GM21786 (cell line): ENCODE results near the gene IFI30.

Experiments used
- ATAC-seq: cut with Tn5 transposase; IDR thresholded peaks from one replicate; pipeline ENCODE4 v1.9.1; 2021; ENCODE audit not compliant: unreplicated experiment

Gene IFI30

DNA sequence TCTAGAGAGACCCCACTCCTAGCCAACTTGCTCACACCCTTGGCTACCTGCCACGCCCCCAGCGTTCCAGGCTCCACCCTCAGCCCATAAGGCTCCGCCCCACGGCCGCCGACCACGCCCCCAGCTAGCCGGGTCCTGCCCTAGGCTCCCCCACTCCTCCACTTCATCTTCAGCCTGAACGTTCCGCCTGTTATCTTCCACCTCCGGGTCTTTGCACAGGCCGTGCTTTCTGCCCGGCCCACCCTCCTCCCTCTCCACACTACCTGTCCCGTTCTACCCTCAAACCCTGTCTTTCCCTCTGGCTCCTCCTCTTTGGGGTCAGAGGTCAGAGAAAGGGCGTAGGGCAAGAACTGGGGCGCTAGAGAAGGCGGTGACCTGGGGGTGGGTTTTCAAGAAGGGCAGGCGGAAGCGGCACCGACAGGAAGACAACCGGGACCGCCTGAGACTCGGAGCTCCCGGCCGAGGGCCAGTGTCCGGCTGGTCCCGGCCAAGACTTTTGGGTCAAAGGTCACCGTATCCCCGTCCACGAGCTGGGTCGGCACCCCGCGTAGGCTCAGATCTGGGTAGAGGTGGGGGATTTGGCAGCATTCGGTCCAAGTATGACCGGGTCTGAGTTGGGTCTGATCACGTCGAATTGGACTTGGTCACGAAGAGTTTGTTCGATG, 50.4 kb downstream of the IFI30 start:
- no peak for ATAC-seq

DNA sequence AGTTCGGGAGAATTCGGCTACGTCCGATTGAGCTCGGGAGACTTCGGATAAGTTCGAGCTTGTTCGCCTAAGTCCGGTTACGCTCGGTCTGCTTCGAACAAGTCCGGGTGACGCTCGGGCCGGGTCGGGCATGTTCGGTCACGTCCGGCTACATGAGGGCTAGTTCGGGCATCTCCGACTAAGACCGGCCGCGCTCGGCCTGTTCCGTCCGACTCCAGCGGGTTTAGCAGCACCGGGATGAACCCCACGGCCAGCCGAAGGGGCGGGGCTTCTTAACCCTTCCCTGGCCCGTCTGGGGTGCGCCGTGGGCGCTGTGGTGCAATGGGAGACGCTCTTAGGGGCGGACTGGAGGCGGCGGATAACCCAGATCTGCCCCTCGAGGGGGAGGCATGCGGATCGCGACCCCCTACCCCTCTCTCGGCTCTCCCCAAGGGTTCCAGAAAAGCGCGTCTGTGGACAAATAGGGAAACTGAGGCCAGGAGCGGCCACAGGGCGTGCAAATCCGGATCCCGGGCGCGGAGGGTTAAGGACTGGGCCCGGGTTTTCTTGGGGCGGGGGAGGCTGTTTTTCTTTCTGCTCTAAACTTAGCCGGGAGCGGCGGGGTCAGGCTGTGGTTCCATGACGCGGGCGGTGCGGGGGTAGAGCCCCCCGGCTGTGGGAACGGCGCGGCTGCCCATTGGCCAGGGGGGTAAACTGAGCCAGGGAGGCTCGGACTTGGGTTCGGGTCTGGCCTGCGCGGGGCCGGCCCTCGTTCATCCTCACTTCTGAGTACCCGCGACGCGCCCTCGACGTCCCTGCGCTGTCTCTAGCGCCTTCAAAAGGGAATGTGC, 51.1 kb downstream of the IFI30 start:
- ATAC-seq: peak; percentile 87

- ATAC-seq: no peak
These were observed 51.7 kb downstream of the IFI30 start for GRCh38 chr19:18225355-18225701.

GRCh38 chr19:18225702-18226468, 52.3 kb downstream of the IFI30 start, which contains the start of gene PDE4C:
Gene PDE4C (minus strand): TSS chr19:18226438. CDS start chr19:18226415, 23 bp downstream.
- no peak for ATAC-seq

DNA sequence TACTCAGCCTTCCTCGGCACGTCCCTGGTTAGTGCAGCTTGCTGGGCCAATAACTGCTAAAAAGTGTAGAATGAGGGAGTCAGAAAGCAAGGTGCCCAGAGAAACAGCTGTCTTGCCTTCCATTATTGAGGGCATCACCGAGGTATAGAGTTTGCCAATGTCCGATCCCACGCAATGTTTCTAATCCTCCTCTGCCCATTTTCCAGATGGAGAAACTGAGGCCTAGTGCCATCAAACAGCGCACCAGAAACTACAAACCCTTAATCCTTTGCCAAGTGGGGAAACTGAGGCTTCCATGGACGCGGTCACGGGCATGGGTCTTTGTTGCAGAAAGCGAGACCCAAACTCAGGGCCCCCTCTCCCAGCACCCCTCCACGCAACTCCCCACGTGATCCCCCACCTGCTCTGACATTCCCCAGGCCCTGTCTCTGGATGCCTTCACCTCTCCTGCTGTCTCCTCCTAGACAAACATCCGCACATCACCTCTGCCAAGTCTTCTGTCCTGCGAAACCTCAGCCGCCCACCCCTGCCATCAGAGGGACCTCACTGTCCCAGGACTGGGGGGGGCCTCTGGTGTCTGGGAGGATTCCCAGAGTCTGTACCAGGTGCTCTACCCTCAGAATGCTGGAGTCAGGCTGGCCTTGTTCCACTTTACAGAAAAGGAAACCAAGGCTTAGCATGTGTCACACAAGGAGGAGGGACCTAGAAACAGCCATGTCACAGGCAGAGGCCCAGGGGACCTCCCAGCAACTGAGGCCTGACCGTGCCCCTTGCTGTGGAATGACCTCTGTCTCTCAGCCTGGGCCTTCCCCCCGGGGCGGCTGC, 53.6 kb downstream of the IFI30 start:
- no peak for ATAC-seq
